Islet of Langerhans (tissue), 1 donor: Measurements from ENCODE around the gene CAB39.
"Not testable (repeated sequence)": the region's sequence is repeated elsewhere in the genome, so short reads cannot be mapped to it uniquely, and the experiment has no call there.

Experiments used
- FAIRE-seq: peaks from one replicate; lab custom pipeline; 2011; peaks lifted over from hg19 to GRCh38; lab: Jason Lieb, UNC

CAB39 gene

GRCh38 chr2:230684270-230685168, 28.1 kb upstream of the CAB39 start:
- peak; percentile 82 for FAIRE-seq

- no peak for FAIRE-seq
Measured at GRCh38 chr2:230685178-230685577, 27.5 kb upstream of the CAB39 start.

- no peak for FAIRE-seq
Measured at GRCh38 chr2:230687498-230687897, 25.1 kb upstream of the CAB39 start.

GRCh38 chr2:230688490-230688889, 24.2 kb upstream of the CAB39 start:
- no peak for FAIRE-seq

GRCh38 chr2:230690439-230690838, 22.2 kb upstream of the CAB39 start:
- no peak for FAIRE-seq

GRCh38 chr2:230691005-230691647, 21.5 kb upstream of the CAB39 start:
- FAIRE-seq: no peak

- no peak for FAIRE-seq
Measured at GRCh38 chr2:230692760-230693159, 19.9 kb upstream of the CAB39 start.

- FAIRE-seq: no peak
Measured at GRCh38 chr2:230693411-230693810, 19.2 kb upstream of the CAB39 start.

GRCh38 chr2:230694241-230694640, 18.4 kb upstream of the CAB39 start:
- FAIRE-seq: no peak

GRCh38 chr2:230695551-230695950, 17.1 kb upstream of the CAB39 start:
- no peak for FAIRE-seq

- no peak for FAIRE-seq
Measured at GRCh38 chr2:230696670-230697069, 16.0 kb upstream of the CAB39 start.

- FAIRE-seq: no peak
Measured at GRCh38 chr2:230697676-230698075, 15.0 kb upstream of the CAB39 start.

GRCh38 chr2:230698753-230699152, 13.9 kb upstream of the CAB39 start:
- not testable (repeated sequence) for FAIRE-seq

- no peak for FAIRE-seq
Measured at GRCh38 chr2:230700447-230700846, 12.2 kb upstream of the CAB39 start.

GRCh38 chr2:230701308-230701707, 11.3 kb upstream of the CAB39 start:
- no peak for FAIRE-seq

- FAIRE-seq: not testable (repeated sequence)
Measured at GRCh38 chr2:230702457-230702856, 10.2 kb upstream of the CAB39 start.

- no peak for FAIRE-seq
Measured at GRCh38 chr2:230703514-230703913, 9.1 kb upstream of the CAB39 start.

- FAIRE-seq: no peak
Measured at GRCh38 chr2:230706053-230706521, 6.6 kb upstream of the CAB39 start.

GRCh38 chr2:230706966-230707365, 5.7 kb upstream of the CAB39 start:
- no peak for FAIRE-seq

- FAIRE-seq: no peak
Measured at GRCh38 chr2:230708204-230708603, 4.4 kb upstream of the CAB39 start.

GRCh38 chr2:230711224-230711623, 1.4 kb upstream of the CAB39 start:
- no peak for FAIRE-seq

GRCh38 chr2:230713331-230714135, 891 bp downstream of the CAB39 start:
- no peak for FAIRE-seq

GRCh38 chr2:230714136-230714480, 1.5 kb downstream of the CAB39 start:
- no peak for FAIRE-seq
